Endothelial cell of umbilical vein (primary cell): Measurements from ENCODE around the gene GRIA3. TPM values are rescaled to one million over a fixed set of nuclear protein-coding genes. Genes with fewer than 3 reads are reported as not detected.

Experiments used
- BruUV-seq: library from RNA; stranded (reverse); fragments of 400-500 nt; replicated peaks from 2 replicates; lab custom pipeline; 2021; lab: Mats Ljungman, UMichigan
- CTCF ChIA-PET: fragments of 300-600, 350-600 bp; sonication (Branson Sonifier 250); formaldehyde crosslinking; loops from one replicate; lab custom pipeline; 2021; ENCODE audit warnings: antibody characterized with exemption, inconsistent platforms; lab: Charles Lee
- POLR2A ChIA-PET: fragments of 300-600, 350-600 bp; sonication (Branson Sonifier 250); formaldehyde crosslinking; loops from one replicate; lab custom pipeline; 2021; ENCODE audit warnings: antibody characterized with exemption, inconsistent platforms; lab: Charles Lee
- DNase-seq: peaks from one replicate; pipeline ENCODE4 v3.0.0-alpha.2; 2011; ENCODE audit warnings: low read depth, low spot score
- FAIRE-seq: peaks from 2 replicates; lab custom pipeline; 2011; peaks lifted over from hg19 to GRCh38; lab: Jason Lieb, UNC
- H2AFZ ChIP-seq: 2 replicates; pipeline ENCODE4 v1.6.0; 2012; ENCODE audit warnings: low read depth, low read length, control low read depth, inconsistent platforms
- H3K27ac ChIP-seq: 2 replicates; pipeline ENCODE4 v1.5.1; 2011; ENCODE audit warnings: low read depth, mild to moderate bottlenecking, control low read depth, low read length, moderate library complexity; ENCODE audit not compliant: insufficient read depth
- H3K27me3 ChIP-seq, 2 experiments: 2 replicates each; pipeline versions ENCODE4 v1.6.0 to v1.6.1; 2011; ENCODE audit warnings: low read length in 2 of 2, mixed read lengths in 1 of 2; ENCODE audit not compliant: control insufficient read depth in 2 of 2, insufficient read depth in 2 of 2
- H3K36me3 ChIP-seq, 2 experiments: 2 replicates in 1 of 2; 3 replicates in 1 of 2; pipeline ENCODE4 v1.5.1; 2011; ENCODE audit warnings: low read length in 2 of 2, mild to moderate bottlenecking in 1 of 2, moderate library complexity in 1 of 2; ENCODE audit not compliant: control insufficient read depth in 2 of 2, insufficient read depth in 2 of 2; ENCODE audit errors: extremely low read depth in 1 of 2
- H3K4me1 ChIP-seq: 3 replicates; pipeline ENCODE4 v1.5.1; 2011; ENCODE audit warnings: mild to moderate bottlenecking, low read length; ENCODE audit not compliant: control insufficient read depth, insufficient read depth; ENCODE audit errors: extremely low read depth
- H3K4me2 ChIP-seq: 2 replicates; pipeline ENCODE4 v1.6.1; 2011; ENCODE audit warnings: low read length, control low read depth, mixed read lengths; ENCODE audit not compliant: insufficient read depth
- H3K4me3 ChIP-seq, 3 experiments: fragments of 200-600 bp in 1 of 3; sonication (generic), shearing (Covaris generic) in 1 of 3; replicated peaks in 1 of 3; 2 replicates each; pipeline ENCODE4 v1.5.1; 2011 to 2016; ENCODE audit warnings: control low read depth in 3 of 3, low read length in 3 of 3, mild to moderate bottlenecking in 2 of 3, inconsistent platforms in 1 of 3, low read depth in 1 of 3, moderate library complexity in 1 of 3; ENCODE audit not compliant: insufficient read depth in 1 of 3
- H3K79me2 ChIP-seq: 2 replicates; pipeline ENCODE4 v1.6.0; 2012; ENCODE audit warnings: low read length, inconsistent platforms; ENCODE audit not compliant: control insufficient read depth, insufficient read depth
- H3K9ac ChIP-seq: replicated peaks from 2 replicates; pipeline ENCODE3; 2011; ENCODE audit warnings: low read length, control low read depth; ENCODE audit not compliant: insufficient read depth; ENCODE audit errors: extremely low read depth
- H3K9me1 ChIP-seq: replicated peaks from 3 replicates; pipeline ENCODE4 v1.6.0; 2011; ENCODE audit warnings: mild to moderate bottlenecking, low read length; ENCODE audit not compliant: control insufficient read depth, insufficient read depth; ENCODE audit errors: extremely low read depth
- H3K9me3 ChIP-seq: replicated peaks from 2 replicates; pipeline ENCODE4 v1.5.1; 2012; ENCODE audit warnings: low read length, inconsistent platforms; ENCODE audit not compliant: control insufficient read depth, insufficient read depth
- H4K20me1 ChIP-seq: replicated peaks from 2 replicates; pipeline ENCODE3; 2011; ENCODE audit warnings: mild to moderate bottlenecking, low read length; ENCODE audit not compliant: control insufficient read depth, insufficient read depth; ENCODE audit errors: extremely low read depth
- CTCF ChIP-seq, 2 donors: IDR thresholded peaks; 1 replicate in 1 of 2; 2 replicates in 1 of 2; pipeline ENCODE4 v1.5.1; 2011; ENCODE audit warnings: low read length in 2 of 2, mild to moderate bottlenecking in 2 of 2, moderate library complexity in 2 of 2, control low read depth in 1 of 2, inconsistent platforms in 1 of 2, low read depth in 1 of 2; ENCODE audit not compliant: insufficient read depth in 1 of 2; ENCODE audit errors: extremely low read depth in 1 of 2
- EZH2 ChIP-seq: IDR thresholded peaks from 2 replicates; pipeline ENCODE4 v1.6.1; 2012; ENCODE audit warnings: borderline replicate concordance, low read depth, mild to moderate bottlenecking, moderate library complexity, low read length, inconsistent platforms; ENCODE audit not compliant: severe bottlenecking
- FOS ChIP-seq: IDR thresholded peaks from 2 replicates; pipeline ENCODE4 v1.6.1; 2011; ENCODE audit warnings: mild to moderate bottlenecking, low read length, moderate library complexity, borderline replicate concordance; ENCODE audit not compliant: insufficient read depth
- GATA2 ChIP-seq: IDR thresholded peaks from 2 replicates; pipeline ENCODE4 v1.7.0; 2011; ENCODE audit warnings: low read depth, mild to moderate bottlenecking, moderate library complexity, mixed read lengths, low read length; ENCODE audit not compliant: insufficient read length, insufficient read depth
- JUN ChIP-seq: IDR thresholded peaks from 2 replicates; pipeline ENCODE4 v1.6.1; 2011; ENCODE audit warnings: borderline replicate concordance, low read depth; ENCODE audit not compliant: insufficient read length, insufficient read depth
- MAX ChIP-seq: IDR thresholded peaks from 2 replicates; pipeline ENCODE4 v1.6.1; 2011; ENCODE audit not compliant: insufficient read depth, insufficient read length
- MYC ChIP-seq: IDR thresholded peaks from one replicate; pipeline ENCODE4 v1.6.1; 2011; ENCODE audit warnings: mild to moderate bottlenecking, low read depth, low read length
- POLR2A ChIP-seq: IDR thresholded peaks from 2 replicates; pipeline ENCODE4 v1.6.1; 2012; ENCODE audit warnings: low read depth, mild to moderate bottlenecking, control low read depth, low read length
- POLR2AphosphoS5 ChIP-seq: IDR thresholded peaks from 2 replicates; pipeline ENCODE4 v1.6.1; 2012; ENCODE audit warnings: low read depth, mild to moderate bottlenecking, control low read depth, low read length, moderate library complexity; ENCODE audit not compliant: insufficient read depth
- dilution Hi-C: fragments of 300-500 bp; cut with MboI; formaldehyde crosslinking; loops from one replicate; pipeline ENCODE4 v1.15.0; 2019; ENCODE audit warnings: low sequenced_read_pairs; ENCODE audit not compliant: extremely low pct_ligation_motif_present
- intact Hi-C: fragments of 100-400 bp; cut with micrococcal nuclease; formaldehyde crosslinking; loops from one replicate; pipeline ENCODE4 v1.10.0; 2022
- polyA plus RNA-seq, 4 experiments: library from polyadenylated mRNA; depleted of rRNA in 3 of 4; stranded (reverse) in 3 of 4; unstranded in 1 of 4; fragments of >200 nt; gene quantifications; 2 replicates each; pipeline versions ENCODE4 v1.2.1 to v1.2.3, GENCODE V29; 2011 to 2012; ENCODE audit warnings: missing spikeins in 1 of 4
- total RNA-seq: library from RNA; stranded (reverse); gene quantifications from 2 replicates; pipeline ENCODE4 v1.2.3, GENCODE V29; 2021

GRIA3 gene
- total and polyA plus RNA-seq, 2 donors (not counting 3 experiments of a cell fraction or from before 2014, with no cell fraction given): not detected

- intact Hi-C loops (no loop called here), dilution Hi-C loops (no loop called here)
- no peaks in the 10 kb centered on the region for H3K79me2 ChIP-seq
- no peaks in the 10 kb centered on the region for H4K20me1 ChIP-seq
- TF ChIP-seq POLR2AphosphoS5: no peak
- TF ChIP-seq FOS: no peak
- no peak for TF ChIP-seq GATA2
- TF ChIP-seq EZH2: no peak
- no peak for TF ChIP-seq JUN
- TF ChIP-seq CTCF (IDR thresholded peaks at IDR 0.05; ENCODE audit: extremely low read depth in 1 of 2, insufficient read depth in 1 of 2, low read depth in 1 of 2, low read length in 2 of 2): no peak
- no peak for TF ChIP-seq POLR2A
- TF ChIP-seq MYC: no peak
- no peak for TF ChIP-seq MAX
- no peak for DNase-seq
- FAIRE-seq: no peak
- no peak overlapping the region for H2AFZ ChIP-seq
- H3K4me2 ChIP-seq: no peak overlapping the region
- BruUV-seq: no TSS peak
- POLR2A ChIA-PET: no interaction called here
- H3K27ac ChIP-seq: no peak overlapping the region
- CTCF ChIA-PET: no interaction called here
- H3K4me1 ChIP-seq: no peaks in the 10 kb centered on the region
- H3K27me3 ChIP-seq: no peaks in the 10 kb centered on the region
- no peaks in the 10 kb centered on the region for H3K36me3 ChIP-seq
- H3K9me1 ChIP-seq: no peaks in the 10 kb centered on the region
- no peaks in the 10 kb centered on the region for H3K9me3 ChIP-seq
- H3K4me3 ChIP-seq: no peak overlapping the region
- no peak overlapping the region for H3K9ac ChIP-seq
Observed at GRCh38 chrX:123331859-123332258, 147.8 kb downstream of the GRIA3 start.
